Mucosa of descending colon (tissue), 3 donors: ENCODE measurements around the gene MRPL28. TPM values are rescaled to one million over a fixed set of nuclear protein-coding genes. Genes with fewer than 3 reads are reported as not detected.
A peak's percentile ranks its signal among the peaks of the same experiment; 100 is the strongest.

Experiments
- ATAC-seq: fragments of 200-7000 bp; cut with Tn5 transposase; one replicate; pipeline ENCODE4 v1.9.1; 2020; ENCODE audit warnings: mild to moderate bottlenecking, moderate library complexity
- DNase-seq, 3 donors: peaks; one replicate each; pipeline ENCODE4 v3.0.0-alpha.2; 2020
- H3K36me3 ChIP-seq: fragments of 200-600 bp; one replicate; pipeline ENCODE4 v1.8.0; 2021; ENCODE audit warnings: low read depth, mild to moderate bottlenecking
- H3K4me1 ChIP-seq: fragments of 200-600 bp; one replicate; pipeline ENCODE4 v1.8.0; 2021; ENCODE audit warnings: low read depth, mild to moderate bottlenecking
- H3K4me3 ChIP-seq: fragments of 200-600 bp; one replicate; pipeline ENCODE4 v1.8.0; 2021; ENCODE audit warnings: mild to moderate bottlenecking
- H3K9me3 ChIP-seq: fragments of 200-600 bp; one replicate; pipeline ENCODE4 v1.8.0; 2021; ENCODE audit warnings: mild to moderate bottlenecking
- intact Hi-C, 2 donors: fragments of 100-400 bp; cut with DNase I in 1 of 2; cut with micrococcal nuclease in 1 of 2; formaldehyde crosslinking; loops; one replicate each; pipeline versions ENCODE4 v1.11.0 to v1.11.1; 2022; cut with DNase I, micrococcal nuclease
- total RNA-seq, 3 donors: library from RNA; stranded (reverse); fragmentation: NEBNext Ultra II Directional in 2 of 3; extraction: Animal tissue kit (Norgen Biotek cat#: 25700) in 2 of 3; gene quantifications; one replicate each; pipeline versions ENCODE4 v1.2.1 to v1.2.4, GENCODE V29; 2021 to 2023
- TF ChIP-seq, protein P1 (sequence below): fragments of 200-600 bp; IDR thresholded peaks from one replicate; pipeline ENCODE4 v1.8.0; 2022; ENCODE audit warnings: antibody characterized with exemption, mild to moderate bottlenecking
- donor health status: DM: no; HTN: no; CAD: no; lungs with moderate emphysema.
- donor health status: DM: no; HTN: no; CAD: no.
- donor health status: DM: no; HTN: yes; CAD: no.

Gene MRPL28
- total RNA-seq, 3 donors from 2014 or later = 39.7 to 53.8 (median 49.1) TPM

DNA sequence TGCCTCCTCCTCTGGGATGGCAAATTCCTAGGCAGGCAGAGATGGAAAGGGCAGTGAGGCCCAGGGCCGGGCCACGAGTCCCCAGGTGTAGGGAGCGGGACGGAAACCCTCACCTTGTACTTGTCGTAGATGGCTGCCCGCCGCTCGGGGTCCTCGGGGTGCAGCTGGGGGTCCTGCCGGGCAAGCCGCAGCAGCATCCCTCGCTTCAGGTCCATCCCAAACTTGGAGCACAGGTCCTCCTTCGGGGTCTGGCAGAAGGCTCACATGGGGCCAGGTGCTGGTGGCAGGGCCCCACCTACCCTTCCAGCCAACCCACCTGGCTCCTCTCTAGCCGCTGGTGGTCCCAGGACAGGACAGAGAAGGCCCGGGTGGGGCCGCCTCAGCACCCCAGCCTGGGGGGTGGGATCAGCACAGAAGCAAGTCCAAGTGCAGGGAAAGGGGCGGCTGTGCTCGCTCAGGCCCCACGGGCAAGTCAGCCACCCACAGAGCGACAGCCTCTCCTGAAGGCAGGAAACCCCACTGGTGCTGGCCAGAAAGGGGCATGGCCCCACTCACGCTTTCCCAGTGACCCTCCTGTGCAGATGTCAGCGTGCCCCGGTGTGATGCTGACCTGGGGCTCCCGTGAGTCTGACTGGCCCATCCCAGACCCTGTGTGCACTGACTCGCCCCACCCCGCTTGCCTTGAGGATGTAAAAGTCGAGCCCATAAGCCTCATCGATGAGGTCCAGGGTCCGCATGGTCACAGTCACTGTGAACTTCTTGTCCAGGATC lies 1.8 kb downstream of the MRPL28 start:
- DNase-seq (peak in 2 of 3 donors; percentile 33 to 53), ATAC-seq (no peak)
- H3K4me3 ChIP-seq = no peak overlapping the region
- intact Hi-C loops = no loop called here
- TF ChIP-seq, protein P1, sequence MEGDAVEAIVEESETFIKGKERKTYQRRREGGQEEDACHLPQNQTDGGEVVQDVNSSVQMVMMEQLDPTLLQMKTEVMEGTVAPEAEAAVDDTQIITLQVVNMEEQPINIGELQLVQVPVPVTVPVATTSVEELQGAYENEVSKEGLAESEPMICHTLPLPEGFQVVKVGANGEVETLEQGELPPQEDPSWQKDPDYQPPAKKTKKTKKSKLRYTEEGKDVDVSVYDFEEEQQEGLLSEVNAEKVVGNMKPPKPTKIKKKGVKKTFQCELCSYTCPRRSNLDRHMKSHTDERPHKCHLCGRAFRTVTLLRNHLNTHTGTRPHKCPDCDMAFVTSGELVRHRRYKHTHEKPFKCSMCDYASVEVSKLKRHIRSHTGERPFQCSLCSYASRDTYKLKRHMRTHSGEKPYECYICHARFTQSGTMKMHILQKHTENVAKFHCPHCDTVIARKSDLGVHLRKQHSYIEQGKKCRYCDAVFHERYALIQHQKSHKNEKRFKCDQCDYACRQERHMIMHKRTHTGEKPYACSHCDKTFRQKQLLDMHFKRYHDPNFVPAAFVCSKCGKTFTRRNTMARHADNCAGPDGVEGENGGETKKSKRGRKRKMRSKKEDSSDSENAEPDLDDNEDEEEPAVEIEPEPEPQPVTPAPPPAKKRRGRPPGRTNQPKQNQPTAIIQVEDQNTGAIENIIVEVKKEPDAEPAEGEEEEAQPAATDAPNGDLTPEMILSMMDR = no peak
- H3K9me3 ChIP-seq = no peaks in the 10 kb centered on the region
- H3K4me1 ChIP-seq = peaks cover 15% of the 10 kb centered on the region
- no peaks in the 10 kb centered on the region for H3K36me3 ChIP-seq

DNA sequence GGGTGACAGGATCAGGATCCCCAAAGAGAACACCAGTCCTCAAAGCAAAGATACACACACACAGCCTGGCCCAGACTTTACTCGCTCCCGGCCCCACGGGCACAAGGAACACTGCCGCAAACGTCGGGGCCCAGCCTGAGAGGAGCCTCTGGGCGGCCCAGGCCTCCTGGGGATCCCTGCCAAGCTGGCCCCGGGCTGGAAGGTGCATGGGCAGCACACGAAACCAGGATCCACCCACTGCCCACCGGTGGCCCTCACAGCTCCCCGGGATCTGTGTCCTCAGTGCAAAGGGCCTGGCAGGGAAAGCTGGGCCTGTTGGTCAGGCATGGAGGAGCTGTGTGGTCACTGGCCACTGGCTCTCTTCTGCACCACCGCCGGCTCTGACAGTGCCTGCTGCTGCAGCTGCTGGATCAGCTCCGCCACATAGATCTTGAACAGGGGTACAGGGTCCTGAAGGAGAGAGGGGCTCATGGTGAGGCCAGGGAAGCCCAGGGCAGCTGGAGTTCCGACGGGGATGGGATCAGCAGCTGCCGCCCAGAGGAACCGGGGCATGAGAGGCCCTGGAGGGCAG lies 2.9 kb downstream of the MRPL28 start:
- DNase-seq (peak in 2 of 3 donors; percentile 27 to 44), ATAC-seq (no peak)
- Histone ChIP-seq H3K36me3 (no peaks in the 10 kb centered on the region), H3K9me3 (no peaks in the 10 kb centered on the region), H3K4me1 (peaks cover 15% of the 10 kb centered on the region), H3K4me3 (no peak overlapping the region)
- TF ChIP-seq, protein P1 = no peak
- intact Hi-C loops = no loop called here

DNA sequence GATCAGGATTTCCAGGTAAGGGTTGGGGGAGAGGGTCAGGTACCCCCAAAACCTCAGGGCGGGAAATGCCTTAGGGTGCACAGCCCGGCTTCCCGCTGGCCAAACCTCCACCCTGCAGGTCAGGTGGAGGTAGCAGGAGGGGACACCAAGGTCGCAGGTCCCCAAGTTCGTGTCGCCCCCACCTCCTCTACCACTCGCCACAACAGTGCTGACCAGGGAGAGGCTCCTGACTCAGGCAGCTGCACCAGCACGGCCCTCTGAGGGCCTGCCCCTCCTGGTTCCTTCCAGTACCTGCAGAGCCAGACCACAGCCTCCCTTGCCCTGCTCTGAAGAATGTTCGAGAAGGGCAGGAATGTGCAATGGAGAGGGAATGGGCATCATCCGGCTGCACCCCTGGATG lies 3.9 kb downstream of the MRPL28 start:
- no peaks in the 10 kb centered on the region for H3K36me3 ChIP-seq
- H3K4me3 ChIP-seq = no peak overlapping the region
- DNase-seq (peak in 1 of 3 donors; percentile 31), ATAC-seq (no peak)
- intact Hi-C loops = no loop called here
- TF ChIP-seq, protein P1 = no peak
- H3K9me3 ChIP-seq = no peaks in the 10 kb centered on the region
- H3K4me1 ChIP-seq = peaks cover 15% of the 10 kb centered on the region

DNA sequence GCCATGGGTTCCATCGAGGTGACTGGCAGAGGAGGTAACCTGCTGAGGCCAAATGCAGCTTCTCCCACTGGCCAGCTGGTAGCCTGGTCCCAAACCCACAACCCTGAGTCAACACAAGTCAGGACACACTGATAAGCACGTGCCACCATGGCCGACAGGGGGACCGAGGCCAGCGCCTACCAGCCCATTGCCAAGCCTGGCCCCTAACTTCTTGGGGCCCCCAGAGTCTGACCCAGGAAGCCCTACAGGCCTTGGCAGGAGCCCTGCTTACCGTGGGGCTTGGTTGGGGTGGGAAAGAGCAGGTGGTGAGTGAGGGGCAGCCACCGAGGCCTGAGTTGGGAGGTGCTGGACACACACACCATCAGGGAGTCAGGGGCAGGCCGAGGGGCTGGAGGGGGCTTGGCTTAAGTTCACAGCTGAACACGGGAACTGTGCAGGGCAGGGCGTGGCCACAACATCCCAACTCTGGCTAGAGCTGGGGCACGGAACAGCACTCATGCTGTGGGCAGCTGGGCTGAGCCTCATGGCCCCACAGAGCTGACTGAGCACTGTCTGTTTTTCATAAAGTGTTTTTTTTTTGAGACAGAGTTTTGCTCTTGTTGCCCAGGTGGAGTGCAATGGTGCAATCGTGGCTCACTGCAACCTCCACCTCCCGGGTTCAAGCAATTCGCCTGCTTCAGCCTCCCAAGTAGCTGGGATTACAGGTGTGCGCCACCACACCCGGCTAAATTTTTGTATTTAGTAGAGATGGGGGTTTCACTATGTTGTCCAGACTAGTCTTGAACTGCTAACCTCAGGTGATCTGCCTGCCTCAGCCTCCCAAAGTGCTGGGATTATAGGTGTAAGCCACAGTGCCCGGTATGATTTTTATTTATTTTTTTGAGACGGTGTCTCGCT lies 5.5 kb downstream of the MRPL28 start:
- peak in 2 of 3 donors; percentile 27 to 51 for DNase-seq
- intact Hi-C loops = no loop called here
- ATAC-seq = no peak

More for the DNA sequence above, 5.5 kb downstream of the MRPL28 start:
- H3K9me3 ChIP-seq = no peaks in the 10 kb centered on the region
- no peaks in the 10 kb centered on the region for H3K36me3 ChIP-seq
- TF ChIP-seq, protein P1 = no peak
- H3K4me1 ChIP-seq = peaks cover 8% of the 10 kb centered on the region
- no peak overlapping the region for H3K4me3 ChIP-seq
